Uterus (tissue), 2 donors: ENCODE results near the gene ADARB2.

Experiments used
- POLR2A ChIP-seq, 2 donors: fragments of 450-650 bp; IDR thresholded peaks; one replicate each; pipeline ENCODE4 v1.6.1; 2016; ENCODE audit warnings: antibody characterized with exemption in 2 of 2, mild to moderate bottlenecking in 1 of 2, moderate library complexity in 1 of 2
- TF ChIP-seq, protein P1 (sequence below), 4 experiments: fragments of 200-600 bp in 2 of 4; fragments of 450-650 bp in 2 of 4; sonication (generic) in 2 of 4; IDR thresholded peaks; one replicate each; pipeline ENCODE4 v1.5.1; 2016 to 2019; ENCODE audit warnings: antibody characterized with exemption in 4 of 4, mild to moderate bottlenecking in 2 of 4, moderate library complexity in 1 of 4

DNA sequence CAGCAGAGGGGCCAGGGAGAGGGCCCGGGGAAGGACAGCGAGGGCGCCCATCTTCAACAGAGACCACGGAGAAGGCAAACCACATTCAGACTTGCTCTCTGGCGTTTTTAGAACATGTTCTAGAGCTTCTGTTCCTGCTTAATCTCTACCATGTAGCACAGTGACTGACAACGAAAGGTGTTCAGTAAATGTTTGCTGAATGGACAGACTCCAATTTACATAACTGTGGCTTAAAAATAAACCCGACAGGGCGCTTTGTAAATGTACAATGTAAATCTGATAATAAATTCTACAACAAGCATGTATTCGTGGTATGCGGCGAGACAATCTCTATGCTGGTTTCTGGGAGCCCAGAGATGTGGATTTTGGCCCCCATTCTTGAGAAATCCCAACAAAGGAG, 10.5 kb downstream of the ADARB2 start:
- TF ChIP-seq, protein P1, sequence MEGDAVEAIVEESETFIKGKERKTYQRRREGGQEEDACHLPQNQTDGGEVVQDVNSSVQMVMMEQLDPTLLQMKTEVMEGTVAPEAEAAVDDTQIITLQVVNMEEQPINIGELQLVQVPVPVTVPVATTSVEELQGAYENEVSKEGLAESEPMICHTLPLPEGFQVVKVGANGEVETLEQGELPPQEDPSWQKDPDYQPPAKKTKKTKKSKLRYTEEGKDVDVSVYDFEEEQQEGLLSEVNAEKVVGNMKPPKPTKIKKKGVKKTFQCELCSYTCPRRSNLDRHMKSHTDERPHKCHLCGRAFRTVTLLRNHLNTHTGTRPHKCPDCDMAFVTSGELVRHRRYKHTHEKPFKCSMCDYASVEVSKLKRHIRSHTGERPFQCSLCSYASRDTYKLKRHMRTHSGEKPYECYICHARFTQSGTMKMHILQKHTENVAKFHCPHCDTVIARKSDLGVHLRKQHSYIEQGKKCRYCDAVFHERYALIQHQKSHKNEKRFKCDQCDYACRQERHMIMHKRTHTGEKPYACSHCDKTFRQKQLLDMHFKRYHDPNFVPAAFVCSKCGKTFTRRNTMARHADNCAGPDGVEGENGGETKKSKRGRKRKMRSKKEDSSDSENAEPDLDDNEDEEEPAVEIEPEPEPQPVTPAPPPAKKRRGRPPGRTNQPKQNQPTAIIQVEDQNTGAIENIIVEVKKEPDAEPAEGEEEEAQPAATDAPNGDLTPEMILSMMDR (IDR thresholded peaks at IDR 0.05): no peak
- no peak for TF ChIP-seq POLR2A (IDR thresholded peaks at IDR 0.05)
